HG02678 (cell line): ENCODE data around the gene DEPDC1.
"Not testable (repeated sequence)": the region's sequence is repeated elsewhere in the genome, so short reads cannot be mapped to it uniquely, and the experiment has no call there.

Source experiments
- ATAC-seq: cut with Tn5 transposase; IDR thresholded peaks from one replicate; pipeline ENCODE4 v1.9.1; 2021; ENCODE audit warnings: mild to moderate bottlenecking, moderate library complexity; ENCODE audit not compliant: unreplicated experiment

Gene DEPDC1

DNA sequence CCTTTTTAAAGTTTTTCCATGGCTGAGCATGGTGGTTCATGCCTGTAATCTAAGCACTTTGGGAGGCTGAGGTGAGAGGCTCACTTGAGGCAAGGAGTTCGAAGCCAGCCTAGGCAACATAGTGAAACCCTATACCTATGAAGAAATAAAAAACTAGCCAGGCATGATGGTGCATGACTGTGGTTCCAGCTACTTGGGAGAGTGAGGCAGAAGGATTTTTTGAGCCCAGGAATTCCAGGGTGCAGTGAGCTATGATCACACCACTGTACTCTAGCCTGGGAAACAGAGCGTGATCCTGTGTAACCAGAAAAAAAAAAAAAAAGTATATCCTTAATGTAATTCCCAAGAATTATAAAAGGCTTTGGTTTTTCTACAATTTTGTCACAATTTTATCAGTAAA lies 17.4 kb downstream of the DEPDC1 start:
- ATAC-seq: no peak

DNA sequence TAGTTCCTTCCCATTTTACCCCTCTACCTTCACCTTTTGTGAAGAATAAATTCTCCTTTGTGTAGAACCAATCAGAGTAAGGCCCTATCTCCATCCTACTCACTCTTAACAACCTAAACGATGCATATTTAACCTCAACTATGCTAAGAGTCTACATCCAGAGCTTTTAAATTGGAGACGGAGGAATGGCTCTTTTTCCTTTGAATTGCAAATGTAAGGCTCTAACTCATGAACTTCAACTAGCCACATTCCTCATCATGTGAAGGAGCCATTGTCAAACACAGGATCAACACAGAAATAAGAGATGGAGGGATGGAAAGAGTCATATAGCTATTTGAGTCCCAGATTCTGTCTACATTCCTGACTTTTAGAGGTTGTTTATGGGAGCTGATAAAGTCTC lies 18.2 kb downstream of the DEPDC1 start:
- ATAC-seq: no peak

DNA sequence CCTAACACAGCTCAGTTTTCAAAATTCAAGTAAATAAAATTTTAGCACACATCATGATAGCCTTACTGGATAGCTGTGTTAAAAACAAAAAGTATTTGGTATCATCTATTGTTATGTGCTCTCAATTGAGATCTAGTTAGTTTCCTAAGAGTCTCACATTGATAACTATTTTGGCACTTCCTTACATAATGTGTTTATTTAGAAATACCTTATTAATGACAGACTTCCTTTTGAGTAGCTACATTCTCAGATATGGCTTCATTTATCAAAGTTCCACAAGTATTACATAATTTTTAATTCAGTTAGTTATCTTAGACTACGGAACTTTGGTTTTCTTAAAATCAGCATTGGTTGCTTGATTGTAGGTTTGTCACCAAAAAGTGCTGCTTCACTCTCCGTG lies 20.3 kb downstream of the DEPDC1 start:
- not testable (repeated sequence) for ATAC-seq

DNA sequence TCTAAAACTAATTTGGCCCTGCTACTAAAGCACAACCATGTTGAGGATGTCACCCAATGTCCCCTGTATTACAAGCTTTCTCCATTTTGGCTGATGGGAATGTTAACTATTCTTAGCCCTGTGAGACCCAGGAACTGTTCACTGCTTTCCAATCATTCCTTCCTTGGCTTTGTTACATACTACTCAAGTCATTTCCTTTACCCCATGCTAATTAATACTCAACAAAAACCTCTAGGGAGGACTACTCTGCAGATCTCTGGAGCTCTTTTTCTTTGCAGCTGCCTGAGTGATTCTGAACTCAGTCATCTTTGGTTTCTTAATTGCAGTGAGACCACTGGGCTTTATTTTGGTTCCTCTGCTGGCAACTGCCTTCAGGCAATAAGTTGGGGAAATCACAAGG lies 23.8 kb downstream of the DEPDC1 start:
- no peak for ATAC-seq

DNA sequence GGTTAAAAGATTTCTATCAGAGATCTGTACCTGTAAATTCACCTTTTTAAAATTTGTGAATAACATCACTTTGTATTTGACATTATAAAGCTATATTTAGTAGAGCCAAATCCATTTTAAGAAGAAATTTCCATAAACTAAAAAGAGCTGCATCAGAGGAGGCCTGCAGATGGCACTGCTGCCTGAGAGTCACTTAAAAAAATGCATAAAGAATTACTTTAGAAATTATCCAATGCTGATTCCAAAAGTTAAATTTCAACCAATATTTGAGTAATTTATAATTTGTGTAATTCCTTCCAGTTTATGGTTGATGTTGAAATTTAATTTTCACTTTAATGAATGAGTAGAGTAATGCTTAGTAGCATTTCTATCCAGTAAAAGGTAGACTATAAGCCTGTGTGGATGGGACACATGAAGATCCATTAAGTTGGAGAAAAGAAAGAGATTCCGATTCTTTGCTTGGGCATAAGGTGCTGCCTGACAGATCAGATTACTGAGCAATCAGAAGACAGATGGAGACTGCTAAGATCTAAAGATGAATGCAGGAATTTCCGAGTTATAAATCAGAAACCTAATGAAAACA lies 26.4 kb downstream of the DEPDC1 start:
- no peak for ATAC-seq

DNA sequence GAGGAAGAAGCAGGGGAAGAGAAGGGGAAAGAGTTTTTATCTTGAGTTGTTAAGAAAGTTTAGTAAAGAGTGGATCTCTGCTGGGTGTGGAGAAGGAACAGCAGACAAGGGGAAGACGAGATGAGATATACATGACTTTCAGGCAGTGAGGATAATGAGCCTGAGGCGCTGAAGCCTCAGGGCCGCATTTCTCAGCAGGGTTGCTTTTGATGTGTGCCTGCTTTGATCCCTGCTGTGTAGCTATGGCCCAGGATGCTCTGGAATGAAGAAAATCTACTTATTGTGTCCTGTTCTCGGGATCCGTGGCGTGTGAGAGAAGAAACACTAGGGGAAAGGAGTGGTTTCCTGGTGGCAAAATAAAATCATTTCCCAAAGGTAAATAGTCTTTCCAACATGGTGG lies 32.0 kb downstream of the DEPDC1 start:
- no peak for ATAC-seq

DNA sequence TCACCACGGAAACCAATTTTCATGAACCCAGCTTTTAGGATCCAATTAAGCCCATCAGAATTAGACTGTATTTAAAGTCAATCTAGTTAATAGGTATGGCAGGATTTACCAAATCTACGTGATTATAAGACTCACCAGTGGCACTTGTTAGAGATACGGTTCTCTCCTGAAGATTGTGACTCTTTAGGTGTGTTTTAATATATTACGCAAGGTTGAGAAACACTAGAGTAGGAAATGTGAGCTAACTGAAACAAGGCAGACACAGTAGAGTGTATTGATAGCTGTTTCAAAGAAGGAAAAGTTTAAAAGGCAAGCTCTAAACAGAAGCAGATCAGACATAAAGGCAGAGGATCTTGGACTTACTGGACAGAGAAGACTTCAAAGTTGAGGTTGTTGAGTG lies 35.9 kb downstream of the DEPDC1 start:
- no peak for ATAC-seq

DNA sequence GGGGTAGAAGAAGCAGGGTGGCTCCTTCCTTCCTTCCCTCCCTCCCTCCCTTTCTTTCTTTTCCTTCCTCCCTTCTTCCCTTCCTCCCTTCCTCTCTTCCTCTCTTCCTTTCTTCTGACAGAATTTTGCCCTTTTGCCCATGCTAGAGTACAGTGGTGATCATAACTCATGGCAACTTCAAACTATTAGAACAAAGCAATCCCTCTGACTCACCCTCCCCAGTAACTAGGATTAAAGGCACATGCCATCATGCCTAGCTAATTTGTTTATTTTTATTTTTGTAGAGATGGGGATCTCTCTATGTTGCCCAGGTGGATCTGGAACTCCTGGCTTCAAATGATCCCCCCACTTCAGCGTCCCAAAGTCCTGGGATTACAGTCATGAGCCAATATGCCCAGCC lies 37.1 kb downstream of the DEPDC1 start:
- ATAC-seq: no peak

DNA sequence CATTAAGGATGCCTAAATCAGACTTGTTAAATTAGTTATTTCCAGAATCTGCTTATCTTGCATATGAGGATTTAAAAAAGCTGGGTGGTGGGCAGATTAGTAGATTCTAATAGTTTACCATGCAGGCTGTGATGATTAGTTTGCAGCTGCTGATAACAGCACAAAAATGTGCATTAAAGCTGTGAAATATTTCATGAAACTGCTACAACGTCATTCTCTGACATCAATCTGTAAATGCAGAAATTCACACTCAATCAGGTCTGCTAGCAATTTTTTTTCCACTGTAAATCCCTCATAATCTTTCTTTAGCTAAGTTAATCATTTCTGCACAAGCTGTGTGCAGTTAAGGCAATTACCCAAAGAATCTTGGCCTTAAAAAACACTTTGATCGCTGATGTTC lies 37.8 kb downstream of the DEPDC1 start:
- ATAC-seq: no peak

DNA sequence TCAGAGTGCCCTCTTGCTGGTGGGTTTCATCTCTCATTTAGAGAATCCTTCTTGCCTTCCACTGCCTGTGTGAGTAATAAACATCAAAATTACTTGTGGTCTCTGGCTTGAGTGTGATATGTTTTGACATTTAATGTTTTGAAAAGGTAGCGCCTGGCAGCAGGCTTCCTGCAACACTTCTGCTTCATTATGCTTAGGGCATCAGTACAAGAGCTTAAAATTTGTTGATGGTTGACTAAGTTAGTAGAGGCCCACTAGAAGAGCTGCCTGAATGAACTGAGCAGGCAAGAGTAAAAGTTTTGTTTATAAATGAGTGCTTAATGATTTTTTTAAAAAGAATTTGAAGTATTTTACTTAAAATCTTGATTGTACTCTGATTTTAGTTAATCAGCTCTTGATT lies 40.7 kb downstream of the DEPDC1 start:
- ATAC-seq: no peak

DNA sequence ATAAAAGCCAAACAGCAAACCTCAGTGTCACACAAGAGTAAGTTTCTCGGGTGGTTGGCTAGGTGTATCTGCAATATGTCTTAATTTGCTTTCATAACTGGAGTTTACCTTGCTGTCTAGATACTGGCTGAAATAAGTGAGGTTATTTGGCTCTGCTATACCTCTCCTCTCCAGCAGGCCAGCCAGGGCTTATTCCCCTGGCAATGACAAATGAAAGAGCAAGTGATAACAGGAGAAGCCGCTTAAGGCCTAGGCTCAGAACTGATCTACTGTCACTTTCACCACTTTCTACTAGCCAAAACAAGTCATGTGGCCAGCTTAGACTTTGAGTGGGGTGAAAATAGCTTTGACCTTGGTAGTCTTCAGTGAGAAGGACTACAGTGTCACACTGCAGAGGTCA lies 42.3 kb downstream of the DEPDC1 start:
- peak; percentile 40 for ATAC-seq

DNA sequence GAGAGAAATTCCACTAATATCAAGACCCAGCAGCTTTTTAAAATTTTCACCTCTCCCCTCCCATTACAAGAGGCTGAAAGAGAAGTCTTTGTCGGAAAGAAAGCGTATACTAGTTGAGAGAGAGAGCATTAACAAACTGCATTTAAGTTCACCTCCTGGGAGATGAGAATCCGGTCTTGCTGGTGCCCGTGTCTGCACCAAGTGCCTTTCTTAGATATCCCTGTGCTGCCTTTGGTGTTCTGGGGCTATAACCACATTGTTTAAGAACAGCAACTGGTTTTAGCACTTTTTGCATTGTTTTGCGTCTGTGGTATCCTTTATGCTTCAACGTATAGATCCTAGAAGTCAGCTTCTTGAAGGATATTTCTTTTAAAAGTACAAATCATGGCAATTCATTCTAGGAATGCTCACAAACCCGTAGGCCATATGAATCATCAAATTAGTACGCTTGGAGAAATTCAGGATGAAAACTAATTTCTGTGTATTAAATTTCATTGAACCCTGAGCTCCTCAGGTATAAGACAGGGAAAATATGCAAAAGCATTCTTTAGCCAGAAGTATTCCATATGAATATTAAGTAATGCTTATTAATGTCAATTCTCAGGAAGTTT lies 43.7 kb downstream of the DEPDC1 start:
- ATAC-seq: no peak

DNA sequence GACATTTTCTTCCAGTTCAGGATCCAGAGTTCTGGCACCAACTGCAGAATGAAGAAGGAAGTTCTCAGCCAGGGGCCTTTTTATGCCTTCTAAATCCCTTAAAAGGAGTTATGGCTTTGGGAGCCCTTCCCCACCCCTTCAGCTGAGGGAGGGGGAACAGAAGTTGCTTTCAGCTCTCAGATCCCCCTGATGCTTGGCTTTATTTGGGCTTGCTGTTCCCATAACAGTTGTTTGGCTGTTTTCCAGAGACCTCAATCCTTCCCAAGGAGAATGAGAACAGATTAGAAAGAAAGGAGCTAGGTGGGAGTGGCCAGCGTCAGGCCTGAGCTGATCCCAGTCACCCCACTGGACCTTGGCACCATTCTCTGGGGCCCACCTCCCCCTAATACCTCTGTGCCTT lies 47.0 kb downstream of the DEPDC1 start, which contains the start of gene RPE65:
Gene RPE65 (minus strand): TSS at position 54 of the 400 bp plus-strand sequence. CDS start 49 bp downstream, at position 5.
- no peak for ATAC-seq

DNA sequence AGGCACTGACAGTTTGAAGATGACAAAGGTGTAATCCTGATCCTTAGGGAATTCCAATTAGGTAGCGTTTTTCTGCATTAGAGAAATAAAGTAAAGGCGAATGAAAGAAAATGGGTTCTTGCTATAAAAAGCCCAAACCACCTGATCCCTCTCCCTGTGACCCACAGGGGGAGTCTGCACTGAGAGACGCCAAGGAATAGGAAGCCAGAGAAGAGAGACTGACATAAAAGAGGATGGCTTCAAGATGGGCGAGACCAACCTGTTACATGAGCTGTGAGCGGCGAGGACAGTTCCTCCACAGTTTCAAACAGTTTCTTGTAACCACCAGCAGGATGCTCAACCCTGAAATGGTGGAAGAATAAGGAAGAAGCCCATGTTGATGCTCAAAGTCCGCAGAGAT lies 48.5 kb downstream of the DEPDC1 start:
- no peak for ATAC-seq

DNA sequence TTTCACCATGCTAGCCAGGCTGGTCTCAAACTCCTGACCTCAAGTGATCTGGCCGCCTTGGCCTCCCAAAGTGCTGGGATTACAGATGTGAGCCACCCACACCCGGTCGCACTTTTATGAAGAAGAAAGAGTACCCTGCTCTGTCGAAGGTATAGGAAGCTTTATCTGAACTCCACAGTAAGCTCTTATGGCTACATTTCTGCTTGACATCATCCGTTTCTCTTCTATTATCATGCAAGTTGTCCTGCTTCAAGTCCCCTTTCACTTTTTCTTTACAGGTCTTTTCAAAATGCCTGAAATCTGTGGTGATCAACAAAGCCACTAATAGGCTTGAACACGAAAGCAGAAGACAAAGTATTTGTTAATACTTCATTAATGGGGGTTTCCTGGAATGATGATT lies 51.2 kb downstream of the DEPDC1 start:
- ATAC-seq: no peak

DNA sequence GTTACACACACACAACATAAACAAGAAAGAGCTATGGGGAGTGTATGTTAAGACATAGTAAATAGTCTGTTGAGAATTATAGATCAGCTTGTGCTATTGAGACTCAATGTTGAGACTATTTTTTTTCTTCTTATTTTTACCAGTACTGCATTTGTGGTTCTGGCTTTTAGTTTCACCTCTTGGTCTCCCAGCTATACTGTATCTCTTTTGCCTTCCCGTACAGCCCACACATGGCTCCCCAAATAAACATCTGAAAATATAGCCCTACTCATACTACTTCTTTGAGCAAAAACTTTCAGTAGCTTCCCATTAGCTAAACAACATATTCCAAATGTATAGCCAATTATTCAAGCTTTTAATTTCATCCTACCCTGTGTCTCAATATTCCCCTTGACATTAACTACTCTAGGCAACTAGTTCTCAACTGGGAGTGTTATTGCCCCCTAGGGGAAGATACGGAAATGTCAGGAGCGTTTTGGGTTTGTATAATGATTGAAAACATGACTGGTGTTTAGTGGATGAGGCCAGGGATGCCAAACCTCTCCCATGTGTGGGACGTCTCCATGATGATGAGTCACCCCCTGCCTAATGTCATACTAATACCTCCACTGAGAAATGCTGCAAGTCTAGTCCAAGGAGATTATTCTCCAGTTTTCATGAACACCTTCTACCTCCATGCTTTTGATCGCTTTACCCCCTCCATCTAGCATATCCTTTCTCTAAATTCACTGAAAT lies 53.9 kb downstream of the DEPDC1 start:
- peak; percentile 85 for ATAC-seq

DNA sequence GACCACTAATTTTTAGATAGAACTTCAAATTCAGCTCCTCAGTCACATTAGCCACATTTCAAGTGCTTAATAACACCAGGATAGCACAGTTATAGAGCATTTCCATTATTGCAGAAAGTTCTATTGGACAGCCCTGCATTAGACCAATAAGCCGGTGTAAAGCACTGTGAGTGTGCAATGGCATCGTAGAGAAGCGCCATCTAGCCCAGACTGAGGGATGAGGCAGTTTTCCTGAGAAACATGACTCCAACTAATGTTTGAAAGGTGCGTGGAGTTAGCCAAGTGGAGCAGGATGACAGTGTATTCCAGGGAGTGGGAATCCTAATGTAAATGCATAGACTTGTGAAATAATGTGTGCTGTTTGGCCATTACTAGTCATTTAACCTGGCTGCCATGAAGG lies 54.9 kb downstream of the DEPDC1 start:
- no peak for ATAC-seq

DNA sequence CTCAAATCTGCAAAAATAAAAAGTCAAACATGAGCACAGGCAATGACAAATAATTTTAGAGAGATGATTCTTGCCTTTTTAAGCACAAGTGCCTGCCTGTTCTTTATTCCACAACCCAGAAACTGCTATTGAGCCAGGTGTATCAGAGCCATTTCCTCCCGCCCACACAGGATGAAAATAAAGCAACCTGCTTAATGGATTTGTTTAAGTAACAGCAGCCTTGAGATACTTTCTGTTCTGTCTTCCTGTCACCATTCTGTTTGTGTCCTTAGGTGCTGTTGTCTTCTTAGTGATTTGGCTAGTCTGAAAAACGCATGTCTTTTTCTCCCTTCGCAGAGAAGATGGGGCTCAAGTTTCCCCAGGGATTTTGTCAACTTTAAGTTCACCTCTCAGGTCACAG lies 58.6 kb downstream of the DEPDC1 start:
- no peak for ATAC-seq

DNA sequence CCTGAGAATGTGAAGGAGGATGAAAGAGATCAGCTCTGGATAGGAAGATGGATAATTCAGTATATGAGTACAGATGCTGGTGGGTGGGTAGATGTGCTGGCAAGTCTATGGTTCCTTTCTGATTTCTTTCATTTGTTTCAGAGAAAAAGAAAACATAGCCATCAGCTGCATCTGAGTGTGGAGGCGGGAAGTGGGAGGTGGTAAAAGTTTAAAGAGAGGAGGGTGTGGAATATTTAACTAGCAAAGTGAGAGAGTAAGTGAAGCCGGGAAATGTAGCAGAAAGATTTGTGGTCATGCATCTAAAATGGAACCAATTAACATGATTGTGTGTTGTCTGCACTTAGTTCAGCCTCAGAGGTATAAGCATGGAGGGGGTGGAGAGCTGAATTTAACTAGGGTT lies 63.5 kb downstream of the DEPDC1 start:
- ATAC-seq: no peak

DNA sequence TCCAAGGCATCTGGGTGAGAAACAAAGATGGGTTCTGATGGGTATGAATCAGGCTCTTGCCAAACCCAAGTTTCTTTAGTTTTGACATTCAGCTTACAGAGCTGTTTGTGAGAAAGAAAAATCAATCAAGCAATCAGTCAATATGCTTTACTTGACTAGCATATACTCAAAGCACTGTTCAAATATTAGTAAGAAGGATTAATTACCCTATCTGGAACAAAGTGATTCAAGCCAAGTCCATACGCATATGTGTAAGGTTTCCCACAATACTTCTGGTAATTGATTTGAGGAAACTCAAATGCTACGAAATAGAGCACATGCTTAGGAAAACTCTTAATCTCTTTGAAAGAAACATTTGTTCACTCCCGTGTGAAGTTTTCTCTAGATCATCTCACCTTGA lies 65.8 kb downstream of the DEPDC1 start:
- no peak for ATAC-seq

DNA sequence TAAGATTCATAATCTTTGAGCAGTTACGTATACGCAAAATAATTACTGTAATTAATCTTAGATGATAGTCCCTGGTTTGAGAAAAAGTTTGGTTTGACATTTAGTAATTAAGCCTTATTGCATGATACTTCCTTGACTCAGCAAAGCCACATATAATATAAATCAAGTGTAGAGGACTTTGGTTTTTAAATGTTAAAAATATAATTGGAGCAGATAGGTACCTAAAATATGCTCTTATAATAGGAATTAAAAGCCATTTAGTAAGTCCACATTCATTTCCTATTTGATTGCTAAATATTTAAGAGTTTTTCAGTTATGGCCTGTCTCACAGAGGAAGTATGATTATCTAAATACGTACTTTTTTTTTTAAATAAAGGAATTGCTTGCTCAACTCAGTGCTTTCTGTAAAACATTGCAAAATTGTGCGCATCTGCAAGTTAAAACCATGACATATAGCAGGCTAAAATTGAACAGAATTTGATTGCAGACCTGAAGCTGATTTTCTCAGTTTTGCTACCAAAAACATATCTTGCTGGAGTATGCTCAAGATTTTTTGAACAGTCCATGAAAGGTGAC lies 67.6 kb downstream of the DEPDC1 start:
- no peak for ATAC-seq

DNA sequence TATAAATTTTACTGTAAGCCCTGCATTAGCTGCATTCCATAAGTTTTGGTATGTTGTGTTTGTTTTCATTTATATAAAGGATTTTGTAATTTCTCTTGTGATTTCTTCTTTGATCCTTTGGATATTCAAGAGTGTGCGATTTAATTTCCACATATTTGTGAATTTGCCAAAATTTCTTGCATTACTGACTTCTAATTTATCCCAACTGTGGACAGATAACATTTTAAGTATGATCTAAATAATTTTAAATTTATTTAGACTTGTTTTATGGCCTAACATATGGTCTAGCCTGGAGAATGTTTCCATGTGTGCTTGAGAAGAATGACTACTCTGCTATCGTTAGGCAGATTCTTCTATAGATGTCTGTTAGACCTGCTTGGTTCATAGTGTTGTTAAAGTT lies 70.3 kb downstream of the DEPDC1 start:
- ATAC-seq: no peak
